Measurements from ENCODE around the gene SCUBE1. TPM values are rescaled to one million over a fixed set of nuclear protein-coding genes. Genes with fewer than 3 reads are reported as not detected.
A peak's percentile ranks its signal among the peaks of the same experiment; 100 is the strongest.

Gene SCUBE1
- total RNA-seq, 1 experiment from 2014 or later: not detected

DNA sequence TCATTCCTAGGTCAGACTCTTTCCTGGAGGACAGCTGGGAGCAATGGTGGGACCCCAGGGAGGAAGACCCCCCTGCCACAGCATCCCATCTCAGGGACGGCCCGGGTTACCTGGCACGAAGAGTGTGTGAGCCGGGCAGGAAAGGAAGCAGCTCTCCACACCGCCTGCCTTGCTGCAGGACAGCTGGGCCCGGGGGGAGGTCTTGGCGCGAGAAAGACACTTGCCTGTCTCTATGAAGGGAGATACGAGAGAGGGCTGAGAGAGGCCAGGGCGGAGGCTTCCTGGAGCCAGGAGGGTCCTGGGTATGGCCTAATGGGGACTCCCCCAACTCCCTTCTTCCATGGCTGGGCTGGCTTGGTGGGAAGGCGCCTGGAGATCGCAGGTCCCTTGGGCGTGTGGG lies 120.2 kb downstream of the SCUBE1 start:
- BruUV-seq (replicated peaks): no TSS peak
- Histone ChIP-seq H4K20me1 (ENCODE audit: insufficient read depth) (no peaks in the 10 kb centered on the region), H3K4me2 (no peak overlapping the region), H3K36me3 (ENCODE audit: low read depth) (no peaks in the 10 kb centered on the region), H3K4me1 (replicated peaks; ENCODE audit: insufficient read depth) (no peaks in the 10 kb centered on the region), H2AFZ (no peak overlapping the region), H3F3A (ENCODE audit: insufficient read depth, low read depth) (0 out of 2 replicates have a peak, but pooled peaks cover 12% of the 10 kb centered on the region), H3K4me3 (no peak overlapping the region), H3K9me3 (ENCODE audit: insufficient read depth, low read depth) (no peaks in the 10 kb centered on the region), H3K27me3 (ENCODE audit: insufficient read depth, low read depth) (peaks cover 31% of the 10 kb centered on the region; the same call in 1 of the 2 replicates), H3K79me2 (ENCODE audit: low read depth) (no peaks in the 10 kb centered on the region), H3K27ac (no peak overlapping the region), H3K9me2 (ENCODE audit: insufficient read depth) (no peaks in the 10 kb centered on the region)
- POLR2A ChIA-PET (ENCODE audit: unreplicated experiment): no interaction called here
- TF ChIP-seq, protein P1, sequence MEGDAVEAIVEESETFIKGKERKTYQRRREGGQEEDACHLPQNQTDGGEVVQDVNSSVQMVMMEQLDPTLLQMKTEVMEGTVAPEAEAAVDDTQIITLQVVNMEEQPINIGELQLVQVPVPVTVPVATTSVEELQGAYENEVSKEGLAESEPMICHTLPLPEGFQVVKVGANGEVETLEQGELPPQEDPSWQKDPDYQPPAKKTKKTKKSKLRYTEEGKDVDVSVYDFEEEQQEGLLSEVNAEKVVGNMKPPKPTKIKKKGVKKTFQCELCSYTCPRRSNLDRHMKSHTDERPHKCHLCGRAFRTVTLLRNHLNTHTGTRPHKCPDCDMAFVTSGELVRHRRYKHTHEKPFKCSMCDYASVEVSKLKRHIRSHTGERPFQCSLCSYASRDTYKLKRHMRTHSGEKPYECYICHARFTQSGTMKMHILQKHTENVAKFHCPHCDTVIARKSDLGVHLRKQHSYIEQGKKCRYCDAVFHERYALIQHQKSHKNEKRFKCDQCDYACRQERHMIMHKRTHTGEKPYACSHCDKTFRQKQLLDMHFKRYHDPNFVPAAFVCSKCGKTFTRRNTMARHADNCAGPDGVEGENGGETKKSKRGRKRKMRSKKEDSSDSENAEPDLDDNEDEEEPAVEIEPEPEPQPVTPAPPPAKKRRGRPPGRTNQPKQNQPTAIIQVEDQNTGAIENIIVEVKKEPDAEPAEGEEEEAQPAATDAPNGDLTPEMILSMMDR (conservative IDR thresholded peaks at IDR 0.05): no peak
- no peak for TF ChIP-seq EZH2 (IDR thresholded peaks at IDR 0.05; ENCODE audit: low read depth)
- DNase-seq: no peak
- CTCF ChIA-PET: no interaction called here
- intact Hi-C loops (cut with micrococcal nuclease; ENCODE audit: unreplicated experiment): no loop called here

DNA sequence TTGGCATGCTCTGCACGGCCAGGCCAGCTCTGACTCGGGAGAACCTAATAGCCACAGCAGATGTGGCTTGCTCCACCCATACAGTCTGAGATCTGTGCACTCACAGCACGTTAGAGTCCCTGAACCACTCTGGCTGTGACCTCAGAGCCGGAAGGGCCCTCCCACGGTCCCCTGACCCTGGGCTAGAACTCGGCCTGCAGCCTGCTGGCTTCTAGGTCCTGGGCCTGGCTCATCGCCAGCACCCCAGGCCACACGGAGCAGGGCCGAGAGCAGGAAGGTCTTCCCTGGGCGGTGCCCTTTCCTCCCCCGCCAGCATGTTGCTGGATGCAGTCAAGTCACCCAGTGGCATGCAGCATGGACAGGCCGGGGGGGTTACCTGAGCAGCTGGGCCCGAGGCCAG lies 120.9 kb downstream of the SCUBE1 start:
- no TSS peak for BruUV-seq (replicated peaks)
- ChIA-PET POLR2A (ENCODE audit: unreplicated experiment) (interaction anchor here (0.5 to 0.6 kb wide), 2 partner anchors 92 to 641 kb away, joined by 4 to 19 read pairs; no protein-coding TSS in a partner anchor), CTCF (no interaction called here)

DNA sequence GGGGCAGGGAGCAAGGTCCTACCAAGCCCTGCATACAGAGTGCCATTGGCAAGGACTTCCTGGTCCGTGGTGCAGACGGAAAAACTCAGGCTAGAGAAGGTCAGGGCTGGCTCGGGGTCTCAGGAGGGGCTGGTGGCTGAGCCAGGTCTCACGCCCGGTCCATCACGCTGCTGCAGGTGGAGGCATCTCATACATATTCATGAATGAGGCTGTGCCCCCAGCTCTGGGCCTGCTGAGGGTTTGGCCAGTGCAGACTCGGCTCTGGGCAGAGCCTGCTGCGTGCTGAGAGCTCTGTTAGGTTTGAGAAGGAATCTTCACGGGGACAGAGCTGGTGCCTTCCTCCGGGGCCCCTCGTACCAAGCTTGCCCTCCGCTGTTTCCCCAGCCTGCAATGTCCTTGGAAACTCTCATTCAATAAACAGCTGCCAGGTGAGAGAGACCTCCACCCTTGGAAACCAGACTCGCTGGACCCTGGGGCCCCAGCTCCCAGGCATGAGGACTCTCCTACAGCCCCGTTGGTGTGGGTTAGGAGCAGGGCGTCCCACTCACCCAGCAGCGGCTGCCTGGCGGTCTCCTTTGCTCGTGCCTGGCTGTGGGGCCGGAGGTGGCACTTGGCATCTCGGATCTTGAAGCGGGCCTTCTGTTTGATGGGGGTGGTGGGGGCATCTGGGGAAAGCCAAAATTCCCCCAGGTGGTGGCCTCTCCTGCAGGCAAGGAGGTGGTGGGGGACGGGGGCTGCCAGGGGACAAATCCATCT lies 122.4 kb downstream of the SCUBE1 start:
- H3K79me2 ChIP-seq (ENCODE audit: low read depth): no peaks in the 10 kb centered on the region
- intact Hi-C loops (cut with micrococcal nuclease; ENCODE audit: unreplicated experiment): no loop called here

More for the DNA sequence above, 120.9 kb downstream of the SCUBE1 start:
- Histone ChIP-seq H3K9me2 (ENCODE audit: insufficient read depth) (no peaks in the 10 kb centered on the region), H3K36me3 (ENCODE audit: low read depth) (no peaks in the 10 kb centered on the region), H2AFZ (no peak overlapping the region), H3K79me2 (ENCODE audit: low read depth) (no peaks in the 10 kb centered on the region), H3K27me3 (ENCODE audit: insufficient read depth, low read depth) (peaks cover 31% of the 10 kb centered on the region; the same call in 1 of the 2 replicates), H3K27ac (no peak overlapping the region), H3K4me3 (no peak overlapping the region), H3F3A (ENCODE audit: insufficient read depth, low read depth) (0 out of 2 replicates have a peak, but pooled peaks cover 12% of the 10 kb centered on the region), H4K20me1 (ENCODE audit: insufficient read depth) (no peaks in the 10 kb centered on the region), H3K4me2 (no peak overlapping the region), H3K4me1 (replicated peaks; ENCODE audit: insufficient read depth) (no peaks in the 10 kb centered on the region), H3K9me3 (ENCODE audit: insufficient read depth, low read depth) (no peaks in the 10 kb centered on the region)
- intact Hi-C loops (cut with micrococcal nuclease; ENCODE audit: unreplicated experiment): no loop called here
- no peak for TF ChIP-seq EZH2 (IDR thresholded peaks at IDR 0.05; ENCODE audit: low read depth)
- TF ChIP-seq, protein P1 (conservative IDR thresholded peaks at IDR 0.05): no peak
- peak in 1 of 2 experiments; percentile 34 for DNase-seq

More for the DNA sequence above, 122.4 kb downstream of the SCUBE1 start:
- Histone ChIP-seq H3K27me3 (ENCODE audit: insufficient read depth, low read depth) (peaks cover 27% of the 10 kb centered on the region; the same call in 1 of the 2 replicates), H3K4me2 (no peak overlapping the region), H4K20me1 (ENCODE audit: insufficient read depth) (no peaks in the 10 kb centered on the region), H3K9me3 (ENCODE audit: insufficient read depth, low read depth) (no peaks in the 10 kb centered on the region), H3K4me3 (no peak overlapping the region), H3F3A (ENCODE audit: insufficient read depth, low read depth) (0 out of 2 replicates have a peak, but pooled peaks cover 8% of the 10 kb centered on the region), H3K4me1 (replicated peaks; ENCODE audit: insufficient read depth) (no peaks in the 10 kb centered on the region), H3K36me3 (ENCODE audit: low read depth) (no peaks in the 10 kb centered on the region), H2AFZ (no peak overlapping the region), H3K9me2 (ENCODE audit: insufficient read depth) (no peaks in the 10 kb centered on the region), H3K27ac (no peak overlapping the region)
- no peak for DNase-seq
- TF ChIP-seq EZH2 (IDR thresholded peaks at IDR 0.05; ENCODE audit: low read depth): no peak
- TF ChIP-seq, protein P1 (conservative IDR thresholded peaks at IDR 0.05): no peak
- no TSS peak for BruUV-seq (replicated peaks)
- POLR2A ChIA-PET (ENCODE audit: unreplicated experiment): interaction anchor here (0.6 kb wide), 2 partner anchors 43 to 591 kb away, joined by 4 to 9 read pairs; partner anchors contain the start of gene EFCAB6
- CTCF ChIA-PET: no interaction called here

All from PC-9 (cell line).